ENCODE data around the gene SLF1. TPM values are rescaled to one million over a fixed set of nuclear protein-coding genes. Genes with fewer than 3 reads are reported as not detected.

The SLF1 gene
- polyA plus RNA-seq, 1 donor, result 9.5 TPM

DNA sequence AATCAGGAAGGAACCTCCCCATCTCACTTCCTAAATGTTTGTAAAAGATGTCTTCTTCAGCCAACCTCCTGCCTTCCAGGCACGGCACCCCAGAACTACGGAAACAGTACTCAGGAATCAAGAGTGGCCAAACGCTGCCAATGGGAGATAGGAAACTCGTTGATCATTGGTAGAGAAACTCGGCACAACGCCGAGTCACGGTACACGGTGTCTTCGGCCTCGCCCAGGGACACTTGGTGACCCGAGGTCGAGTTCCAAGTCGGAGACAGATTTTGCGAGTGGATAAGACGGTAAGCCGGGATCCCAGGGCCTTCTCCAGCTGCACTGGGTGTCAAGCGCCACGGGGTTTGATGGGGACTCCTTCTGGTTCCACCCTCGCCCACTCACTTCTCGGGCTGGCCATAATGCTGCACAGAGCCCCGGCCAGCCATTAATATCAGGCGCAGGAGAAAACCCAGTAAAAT lies 408 bp upstream of the SLF1 start:
- DNase-seq, result peak; percentile 88 to 94
- Histone ChIP-seq H3K4me1 (ENCODE audit: control insufficient read depth, insufficient read depth, low read length) (peaks cover 9% of the 10 kb centered on the region), H3K27ac (ENCODE audit: low read length) (peak overlapping the region; percentile 94), H3K9me3 (ENCODE audit: control insufficient read depth, low read depth, low read length) (no peaks in the 10 kb centered on the region), H3K27me3 (ENCODE audit: control insufficient read depth, insufficient read depth, low read length) (no peaks in the 10 kb centered on the region), H3K4me3 (ENCODE audit: low read length) (peak overlapping the region; percentile 81), H3K36me3 (ENCODE audit: control insufficient read depth, insufficient read depth, low read length) (no peaks in the 10 kb centered on the region)
- no CpG with 5 or more reads among the region's 23 CpGs for WGBS (ENCODE audit: insufficient coverage, low lambda C conversion rate)

DNA sequence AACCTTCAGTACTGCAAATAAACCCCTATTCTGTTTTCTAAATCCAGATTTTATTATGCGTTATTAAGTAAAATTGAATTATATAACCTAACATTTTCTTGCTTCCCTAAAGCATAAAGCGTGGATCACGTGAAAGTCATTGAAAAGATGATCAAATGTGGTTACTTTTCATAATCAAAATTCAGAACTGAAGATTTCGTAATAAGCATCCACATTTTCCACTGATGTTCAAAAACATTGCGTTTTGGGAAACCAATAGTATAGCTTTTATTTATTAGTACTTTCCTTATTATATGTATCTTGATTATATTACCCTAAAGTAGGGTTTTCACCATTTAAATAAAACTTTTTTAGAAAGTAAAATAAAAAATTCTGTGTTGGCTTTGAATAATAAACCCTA lies 1.8 kb downstream of the SLF1 start:
- no peaks in the 10 kb centered on the region for H3K27me3 ChIP-seq (ENCODE audit: control insufficient read depth, insufficient read depth, low read length)
- WGBS (ENCODE audit: insufficient coverage, low lambda C conversion rate), result 96% methylated on average over 4 of the region's 5 CpGs
- no peak overlapping the region for H3K4me3 ChIP-seq (ENCODE audit: low read length)
- no peak for DNase-seq
- H3K36me3 ChIP-seq (ENCODE audit: control insufficient read depth, insufficient read depth, low read length), result no peaks in the 10 kb centered on the region
- H3K4me1 ChIP-seq (ENCODE audit: control insufficient read depth, insufficient read depth, low read length), result peaks cover 9% of the 10 kb centered on the region
- no peaks in the 10 kb centered on the region for H3K9me3 ChIP-seq (ENCODE audit: control insufficient read depth, low read depth, low read length)
- no peak overlapping the region for H3K27ac ChIP-seq (ENCODE audit: low read length)

- Histone ChIP-seq H3K27ac (ENCODE audit: low read length) (no peak overlapping the region), H3K9me3 (ENCODE audit: control insufficient read depth, low read depth, low read length) (no peaks in the 10 kb centered on the region), H3K27me3 (ENCODE audit: control insufficient read depth, insufficient read depth, low read length) (no peaks in the 10 kb centered on the region), H3K36me3 (ENCODE audit: control insufficient read depth, insufficient read depth, low read length) (no peaks in the 10 kb centered on the region), H3K4me3 (ENCODE audit: low read length) (no peak overlapping the region), H3K4me1 (ENCODE audit: control insufficient read depth, insufficient read depth, low read length) (peaks cover 6% of the 10 kb centered on the region)
- DNase-seq, result no peak
- no CpG with 5 or more reads among the region's 5 CpGs for WGBS (ENCODE audit: insufficient coverage, low lambda C conversion rate)
Measured at GRCh38 chr5:94621763-94622162, 3.3 kb downstream of the SLF1 start.

- H3K27me3 ChIP-seq (ENCODE audit: control insufficient read depth, insufficient read depth, low read length), result no peaks in the 10 kb centered on the region
- H3K36me3 ChIP-seq (ENCODE audit: control insufficient read depth, insufficient read depth, low read length), result no peaks in the 10 kb centered on the region
- H3K4me1 ChIP-seq (ENCODE audit: control insufficient read depth, insufficient read depth, low read length), result peaks cover 5% of the 10 kb centered on the region
- H3K9me3 ChIP-seq (ENCODE audit: control insufficient read depth, low read depth, low read length), result no peaks in the 10 kb centered on the region
- no peak overlapping the region for H3K4me3 ChIP-seq (ENCODE audit: low read length)
- no peak for DNase-seq
- H3K27ac ChIP-seq (ENCODE audit: low read length), result no peak overlapping the region
Measured at GRCh38 chr5:94623011-94623410, 4.5 kb downstream of the SLF1 start.

- Histone ChIP-seq H3K27me3 (ENCODE audit: control insufficient read depth, insufficient read depth, low read length) (no peaks in the 10 kb centered on the region), H3K4me1 (ENCODE audit: control insufficient read depth, insufficient read depth, low read length) (peaks cover 5% of the 10 kb centered on the region), H3K27ac (ENCODE audit: low read length) (no peak overlapping the region), H3K36me3 (ENCODE audit: control insufficient read depth, insufficient read depth, low read length) (no peaks in the 10 kb centered on the region), H3K9me3 (ENCODE audit: control insufficient read depth, low read depth, low read length) (no peaks in the 10 kb centered on the region), H3K4me3 (ENCODE audit: low read length) (no peak overlapping the region)
- WGBS (ENCODE audit: insufficient coverage, low lambda C conversion rate), result 71% methylated on average over 1 of the region's 2 CpGs
- no peak for DNase-seq
Measured at GRCh38 chr5:94623877-94624276, 5.4 kb downstream of the SLF1 start.

GRCh38 chr5:94627191-94627590 lies 8.7 kb downstream of the SLF1 start:
- WGBS (ENCODE audit: insufficient coverage, low lambda C conversion rate), result no CpG with 5 or more reads among the region's 1 CpG
- H3K36me3 ChIP-seq (ENCODE audit: control insufficient read depth, insufficient read depth, low read length), result peaks cover 10% of the 10 kb centered on the region
- no peaks in the 10 kb centered on the region for H3K27me3 ChIP-seq (ENCODE audit: control insufficient read depth, insufficient read depth, low read length)
- no peaks in the 10 kb centered on the region for H3K4me1 ChIP-seq (ENCODE audit: control insufficient read depth, insufficient read depth, low read length)
- no peak overlapping the region for H3K4me3 ChIP-seq (ENCODE audit: low read length)
- no peak for DNase-seq
- no peaks in the 10 kb centered on the region for H3K9me3 ChIP-seq (ENCODE audit: control insufficient read depth, low read depth, low read length)
- H3K27ac ChIP-seq (ENCODE audit: low read length), result no peak overlapping the region

- H3K27me3 ChIP-seq (ENCODE audit: control insufficient read depth, insufficient read depth, low read length), result no peaks in the 10 kb centered on the region
- H3K4me3 ChIP-seq (ENCODE audit: low read length), result no peak overlapping the region
- no peak overlapping the region for H3K27ac ChIP-seq (ENCODE audit: low read length)
- peaks cover 16% of the 10 kb centered on the region for H3K36me3 ChIP-seq (ENCODE audit: control insufficient read depth, insufficient read depth, low read length)
- peaks cover 7% of the 10 kb centered on the region for H3K9me3 ChIP-seq (ENCODE audit: control insufficient read depth, low read depth, low read length)
- DNase-seq, result no peak
- no peaks in the 10 kb centered on the region for H3K4me1 ChIP-seq (ENCODE audit: control insufficient read depth, insufficient read depth, low read length)
- 67% methylated on average over 1 of the region's 2 CpGs for WGBS (ENCODE audit: insufficient coverage, low lambda C conversion rate)
Measured at GRCh38 chr5:94632024-94632423, 13.6 kb downstream of the SLF1 start.

DNA sequence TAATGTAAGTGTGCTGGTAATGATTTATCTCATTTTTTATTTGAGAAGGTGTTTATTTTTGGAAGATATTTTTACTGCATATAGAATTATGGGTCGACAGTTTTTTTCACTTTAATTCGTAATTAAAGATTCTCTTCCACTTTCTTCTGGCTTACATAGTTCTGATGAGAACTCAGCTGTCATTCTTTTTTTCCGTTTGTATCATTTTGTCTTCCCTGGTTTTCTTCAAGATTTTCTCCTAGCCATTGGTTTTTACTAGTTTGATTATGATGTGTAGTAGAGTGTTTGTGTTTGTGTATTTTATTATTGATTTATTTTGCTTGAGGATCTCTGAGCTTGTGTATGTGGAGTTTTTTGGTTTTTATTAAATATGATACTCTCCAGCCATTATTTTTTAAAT lies 21.7 kb downstream of the SLF1 start:
- no peak for DNase-seq
- H3K4me3 ChIP-seq (ENCODE audit: low read length), result no peak overlapping the region

GRCh38 chr5:94645053-94645452 lies 26.6 kb downstream of the SLF1 start:
- Histone ChIP-seq H3K36me3 (ENCODE audit: control insufficient read depth, insufficient read depth, low read length) (peaks cover 7% of the 10 kb centered on the region), H3K4me1 (ENCODE audit: control insufficient read depth, insufficient read depth, low read length) (no peaks in the 10 kb centered on the region), H3K4me3 (ENCODE audit: low read length) (no peak overlapping the region), H3K27me3 (ENCODE audit: control insufficient read depth, insufficient read depth, low read length) (no peaks in the 10 kb centered on the region), H3K9me3 (ENCODE audit: control insufficient read depth, low read depth, low read length) (peaks cover 7% of the 10 kb centered on the region), H3K27ac (ENCODE audit: low read length) (no peak overlapping the region)
- no peak for DNase-seq
- no CpG with 5 or more reads among the region's 3 CpGs for WGBS (ENCODE audit: insufficient coverage, low lambda C conversion rate)

More for the DNA sequence above, 21.7 kb downstream of the SLF1 start:
- Histone ChIP-seq H3K36me3 (ENCODE audit: control insufficient read depth, insufficient read depth, low read length) (peaks cover 19% of the 10 kb centered on the region), H3K27me3 (ENCODE audit: control insufficient read depth, insufficient read depth, low read length) (no peaks in the 10 kb centered on the region), H3K27ac (ENCODE audit: low read length) (no peak overlapping the region), H3K9me3 (ENCODE audit: control insufficient read depth, low read depth, low read length) (peaks cover 23% of the 10 kb centered on the region), H3K4me1 (ENCODE audit: control insufficient read depth, insufficient read depth, low read length) (no peaks in the 10 kb centered on the region)
- 93% methylated on average over 3 of the region's 3 CpGs for WGBS (ENCODE audit: insufficient coverage, low lambda C conversion rate)

- no peak for DNase-seq
Measured at GRCh38 chr5:94646758-94647157, 28.3 kb downstream of the SLF1 start.

GRCh38 chr5:94649874-94650273 lies 31.4 kb downstream of the SLF1 start:
- Histone ChIP-seq H3K4me1 (ENCODE audit: control insufficient read depth, insufficient read depth, low read length) (no peaks in the 10 kb centered on the region), H3K9me3 (ENCODE audit: control insufficient read depth, low read depth, low read length) (peaks cover 4% of the 10 kb centered on the region), H3K4me3 (ENCODE audit: low read length) (no peak overlapping the region), H3K27me3 (ENCODE audit: control insufficient read depth, insufficient read depth, low read length) (no peaks in the 10 kb centered on the region), H3K36me3 (ENCODE audit: control insufficient read depth, insufficient read depth, low read length) (peaks cover 2% of the 10 kb centered on the region), H3K27ac (ENCODE audit: low read length) (no peak overlapping the region)
- WGBS (ENCODE audit: insufficient coverage, low lambda C conversion rate), result 100% methylated on average over 1 of the region's 1 CpG
- peak in 1 of 2 donors; percentile 5 for DNase-seq

More at GRCh38 chr5:94646758-94647157, 28.3 kb downstream of the SLF1 start:
- H3K9me3 ChIP-seq (ENCODE audit: control insufficient read depth, low read depth, low read length), result no peaks in the 10 kb centered on the region
- H3K27ac ChIP-seq (ENCODE audit: low read length), result no peak overlapping the region
- no peaks in the 10 kb centered on the region for H3K4me1 ChIP-seq (ENCODE audit: control insufficient read depth, insufficient read depth, low read length)
- peaks cover 3% of the 10 kb centered on the region for H3K36me3 ChIP-seq (ENCODE audit: control insufficient read depth, insufficient read depth, low read length)
- no peaks in the 10 kb centered on the region for H3K27me3 ChIP-seq (ENCODE audit: control insufficient read depth, insufficient read depth, low read length)
- H3K4me3 ChIP-seq (ENCODE audit: low read length), result no peak overlapping the region

All from large intestine (tissue), 3 donors.